Measurements from ENCODE around the gene TMEM273.

- no peak for TF ChIP-seq CTCF (conservative IDR thresholded peaks at IDR 0.05 in 1 of 2, IDR thresholded peaks at IDR 0.05 in 1 of 2; ENCODE audit: extremely low read depth in 1 of 2, insufficient read depth in 1 of 2, low read depth in 1 of 2, low read length in 2 of 2)
- TF ChIP-seq EZH2 (IDR thresholded peaks at IDR 0.05; ENCODE audit: borderline replicate concordance, low read length): no peak
Measured at GRCh38 chr10:49226594-49226993, 38.4 kb upstream of the TMEM273 start.

Data from mammary epithelial cell (primary cell).